Erythroblast (primary cell): ENCODE measurements around the gene LRIG1.

Experiments
- GATA1 ChIP-seq: IDR thresholded peaks from 2 replicates; pipeline ENCODE4 v1.6.1; 2011; ENCODE audit warnings: low read depth, mild to moderate bottlenecking, control low read depth, low read length, moderate library complexity
- POLR2A ChIP-seq: IDR thresholded peaks from 2 replicates; pipeline ENCODE4 v1.6.1; 2011; ENCODE audit warnings: mild to moderate bottlenecking, low read length

DNA sequence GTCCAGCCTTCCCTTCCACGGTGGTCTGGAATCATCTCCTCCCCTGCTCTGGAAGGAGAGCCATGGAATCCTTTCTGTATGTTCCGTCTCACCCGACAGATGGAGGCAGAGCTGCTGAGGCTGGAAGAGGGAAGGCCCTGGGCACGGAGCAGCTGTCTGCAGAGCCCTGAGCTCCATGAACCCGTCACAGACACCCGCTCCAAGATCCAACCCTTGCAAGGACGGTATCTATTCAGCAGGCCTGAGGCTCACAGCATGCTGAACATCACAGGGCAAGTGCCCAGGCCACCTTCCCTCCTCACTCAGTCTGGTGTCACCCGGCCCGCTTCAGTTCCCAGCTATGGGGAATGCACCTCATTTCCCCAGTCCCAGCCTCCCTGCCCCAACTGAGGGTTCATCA lies 103.9 kb downstream of the LRIG1 start:
- TF ChIP-seq POLR2A (no peak), GATA1 (no peak)
